IPS-NIHi7 (cell line): Measurements from ENCODE around the gene NFKBIB.

Experiments used
- DNase-seq: peaks from one replicate; pipeline ENCODE4 v3.0.0; 2012; ENCODE audit warnings: mixed read lengths; ENCODE audit errors: extremely low spot score

The NFKBIB gene

DNA sequence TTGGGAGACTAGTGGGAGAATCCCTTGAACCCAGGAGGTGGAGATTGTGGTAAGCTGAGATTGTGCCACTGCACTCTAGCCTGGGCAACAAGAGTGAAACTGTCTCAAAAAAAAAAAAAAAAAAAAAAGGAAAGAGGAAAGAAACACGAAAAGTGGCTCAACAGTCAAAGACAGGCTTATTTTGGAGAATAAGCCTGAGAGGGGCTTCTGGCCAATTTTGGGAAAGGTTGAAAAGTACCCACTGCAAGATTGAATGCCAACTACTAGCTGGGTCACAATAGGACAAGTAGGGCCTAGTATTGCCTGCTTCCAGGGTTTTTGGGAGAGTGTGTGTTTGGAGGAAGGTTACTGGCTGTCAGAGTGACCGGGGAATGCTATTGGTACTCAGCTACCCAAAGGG, 58.5 kb downstream of the NFKBIB start:
- no peak for DNase-seq
